ENCODE measurements around the gene TMEM191C.
"Not testable (repeated sequence)": the region's sequence is repeated elsewhere in the genome, so short reads cannot be mapped to it uniquely, and the experiment has no call there.

TMEM191C gene

GRCh38 chr22:21442646-21443045 is 24.5 kb upstream of the TMEM191C start:
- not testable (repeated sequence) for H3K36me3 ChIP-seq (ENCODE audit: insufficient read depth, low read length); H3K9ac ChIP-seq (ENCODE audit: insufficient read length); H3K9me3 ChIP-seq (ENCODE audit: low read depth, low read length); H3K27ac ChIP-seq; DNase-seq (ENCODE audit: low read depth, low spot score); H3K4me3 ChIP-seq

DNA sequence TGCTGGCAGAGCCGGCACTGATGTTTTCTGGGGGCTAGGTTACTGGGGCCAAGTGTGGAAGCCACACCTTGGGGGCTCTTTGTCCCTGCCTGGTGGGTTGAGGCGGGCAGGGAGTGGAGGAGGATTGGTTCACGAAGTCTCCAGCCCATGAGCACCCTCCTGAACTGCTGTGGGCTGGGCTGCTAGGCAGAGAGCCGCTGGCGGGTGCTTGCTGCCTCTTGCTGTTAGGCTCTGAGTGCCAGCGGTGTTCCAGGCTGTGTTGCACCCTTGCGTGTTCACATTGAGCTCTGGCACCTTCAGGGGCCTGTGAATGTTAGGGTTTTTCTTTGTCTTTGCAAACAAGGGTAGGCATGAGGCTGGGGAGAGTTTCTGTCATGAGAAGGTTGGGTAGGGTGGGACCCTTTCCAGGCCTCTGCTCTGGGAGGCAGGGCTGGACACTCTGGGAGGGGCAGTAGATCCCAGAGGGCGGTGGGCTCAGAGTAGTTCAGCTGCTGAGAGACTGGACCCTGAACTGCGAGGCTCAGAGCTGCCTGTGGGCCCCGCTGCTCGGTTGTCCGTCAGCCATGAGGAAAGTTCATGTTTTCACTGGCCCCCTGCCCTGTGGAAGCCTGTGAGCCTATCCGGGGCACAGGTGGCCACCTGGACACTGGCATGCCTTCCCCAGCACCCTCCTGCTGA is 24.0 kb upstream of the TMEM191C start:
- no peaks in the 10 kb centered on the region for H3K9me3 ChIP-seq (ENCODE audit: low read depth, low read length)
- no peak for TF ChIP-seq EZH2 (IDR thresholded peaks at IDR 0.05)
- no peak for TF ChIP-seq POLR2AphosphoS5 (IDR thresholded peaks at IDR 0.05; ENCODE audit: borderline replicate concordance, low read depth, low read length)
- no peak for TF ChIP-seq FOXP2 (optimal IDR thresholded peaks at IDR 0.05; ENCODE audit: control extremely low read depth, extremely low read length, insufficient read depth)
- no peak overlapping the region for H3K27ac ChIP-seq
- no peak for DNase-seq (ENCODE audit: low read depth, low spot score)
- peaks cover 7% of the 10 kb centered on the region; the same call in 1 of the 2 replicates for H3K36me3 ChIP-seq (ENCODE audit: insufficient read depth, low read length)
- no peak overlapping the region for H3K9ac ChIP-seq (ENCODE audit: insufficient read length)
- H3K4me3 ChIP-seq, result no peak overlapping the region

GRCh38 chr22:21443735-21444421 is 23.3 kb upstream of the TMEM191C start:
- TF ChIP-seq POLR2AphosphoS5 (IDR thresholded peaks at IDR 0.05; ENCODE audit: borderline replicate concordance, low read depth, low read length), result no peak
- no peak overlapping the region for H3K27ac ChIP-seq
- H3K4me3 ChIP-seq, result no peak overlapping the region
- H3K9ac ChIP-seq (ENCODE audit: insufficient read length), result no peak overlapping the region
- H3K36me3 ChIP-seq (ENCODE audit: insufficient read depth, low read length), result peaks cover 7% of the 10 kb centered on the region; the same call in 1 of the 2 replicates
- H3K9me3 ChIP-seq (ENCODE audit: low read depth, low read length), result no peaks in the 10 kb centered on the region
- DNase-seq (ENCODE audit: low read depth, low spot score), result no peak

DNA sequence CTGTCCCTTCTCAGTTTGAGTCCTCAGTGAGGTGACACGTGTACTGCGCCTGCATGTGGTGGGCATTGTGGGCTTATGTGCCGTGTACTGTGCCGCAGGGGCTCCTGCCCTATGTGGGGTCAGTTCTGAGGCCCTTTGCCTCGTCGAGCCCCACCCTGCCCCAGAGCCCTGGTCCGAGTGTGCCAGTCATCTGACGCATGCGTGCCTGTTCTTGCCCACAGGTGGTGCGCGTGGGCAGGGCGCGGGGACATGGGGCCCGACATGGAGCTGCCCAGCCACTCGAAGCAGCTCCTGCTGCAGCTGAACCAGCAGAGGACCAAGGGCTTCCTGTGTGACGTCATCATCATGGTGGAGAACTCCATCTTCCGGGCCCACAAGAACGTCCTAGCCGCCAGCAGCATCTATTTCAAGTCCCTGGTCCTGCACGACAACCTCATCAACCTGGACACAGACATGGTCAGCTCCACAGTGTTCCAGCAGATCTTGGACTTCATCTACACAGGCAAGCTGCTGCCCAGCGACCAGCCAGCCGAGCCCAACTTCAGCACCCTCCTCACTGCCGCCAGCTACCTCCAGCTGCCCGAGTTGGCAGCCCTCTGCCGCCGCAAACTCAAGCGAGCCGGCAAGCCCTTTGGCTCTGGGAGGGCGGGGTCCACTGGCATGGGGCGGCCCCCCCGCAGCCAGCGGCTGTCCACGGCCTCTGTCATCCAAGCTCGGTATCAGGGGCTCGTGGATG is 22.3 kb upstream of the TMEM191C start:
- Histone ChIP-seq H3K27ac (no peak overlapping the region), H3K9ac (ENCODE audit: insufficient read length) (no peak overlapping the region), H3K36me3 (ENCODE audit: insufficient read depth, low read length) (peaks cover 7% of the 10 kb centered on the region; the same call in 1 of the 2 replicates), H3K9me3 (ENCODE audit: low read depth, low read length) (no peaks in the 10 kb centered on the region), H3K4me3 (no peak overlapping the region)
- DNase-seq (ENCODE audit: low read depth, low spot score), result no peak
- TF ChIP-seq EZH2 (IDR thresholded peaks at IDR 0.05), result no peak
- TF ChIP-seq POLR2AphosphoS5 (IDR thresholded peaks at IDR 0.05; ENCODE audit: borderline replicate concordance, low read depth, low read length), result no peak
- TF ChIP-seq FOXP2 (optimal IDR thresholded peaks at IDR 0.05; ENCODE audit: control extremely low read depth, extremely low read length, insufficient read depth), result no peak

DNA sequence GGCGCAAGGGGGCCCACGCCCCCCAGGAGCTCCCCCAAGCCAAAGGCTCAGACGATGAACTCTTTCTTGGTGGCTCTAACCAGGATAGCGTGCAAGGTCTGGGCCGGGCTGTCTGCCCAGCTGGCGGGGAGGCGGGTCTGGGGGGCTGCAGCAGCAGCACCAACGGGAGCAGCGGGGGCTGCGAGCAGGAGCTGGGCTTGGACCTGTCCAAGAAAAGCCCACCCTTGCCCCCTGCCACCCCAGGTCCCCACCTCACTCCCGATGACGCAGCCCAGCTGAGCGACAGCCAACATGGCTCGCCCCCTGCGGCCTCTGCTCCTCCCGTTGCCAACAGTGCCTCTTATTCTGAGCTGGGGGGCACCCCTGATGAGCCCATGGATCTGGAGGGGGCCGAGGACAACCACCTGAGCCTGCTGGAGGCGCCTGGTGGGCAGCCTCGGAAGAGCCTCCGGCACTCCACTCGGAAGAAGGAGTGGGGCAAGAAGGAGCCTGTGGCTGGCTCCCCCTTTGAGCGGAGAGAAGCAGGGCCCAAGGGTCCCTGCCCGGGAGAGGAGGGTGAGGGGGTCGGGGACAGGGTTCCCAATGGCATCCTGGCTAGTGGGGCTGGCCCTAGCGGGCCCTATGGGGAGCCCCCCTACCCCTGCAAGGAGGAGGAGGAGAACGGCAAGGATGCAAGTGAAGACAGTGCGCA is 21.6 kb upstream of the TMEM191C start:
- Histone ChIP-seq H3K27ac (no peak overlapping the region), H3K36me3 (ENCODE audit: insufficient read depth, low read length) (peaks cover 7% of the 10 kb centered on the region; the same call in 1 of the 2 replicates)

GRCh38 chr22:21446128-21446826 is 20.9 kb upstream of the TMEM191C start:
- H3K27ac ChIP-seq, result no peak overlapping the region
- DNase-seq (ENCODE audit: low read depth, low spot score), result no peak

More for the DNA sequence above, 21.6 kb upstream of the TMEM191C start:
- no peak for TF ChIP-seq EZH2 (IDR thresholded peaks at IDR 0.05)
- TF ChIP-seq POLR2AphosphoS5 (IDR thresholded peaks at IDR 0.05; ENCODE audit: borderline replicate concordance, low read depth, low read length), result no peak
- no peak for TF ChIP-seq FOXP2 (optimal IDR thresholded peaks at IDR 0.05; ENCODE audit: control extremely low read depth, extremely low read length, insufficient read depth)
- no peak overlapping the region for H3K4me3 ChIP-seq
- no peaks in the 10 kb centered on the region for H3K9me3 ChIP-seq (ENCODE audit: low read depth, low read length)
- no peak overlapping the region for H3K9ac ChIP-seq (ENCODE audit: insufficient read length)
- DNase-seq (ENCODE audit: low read depth, low spot score), result no peak

DNA sequence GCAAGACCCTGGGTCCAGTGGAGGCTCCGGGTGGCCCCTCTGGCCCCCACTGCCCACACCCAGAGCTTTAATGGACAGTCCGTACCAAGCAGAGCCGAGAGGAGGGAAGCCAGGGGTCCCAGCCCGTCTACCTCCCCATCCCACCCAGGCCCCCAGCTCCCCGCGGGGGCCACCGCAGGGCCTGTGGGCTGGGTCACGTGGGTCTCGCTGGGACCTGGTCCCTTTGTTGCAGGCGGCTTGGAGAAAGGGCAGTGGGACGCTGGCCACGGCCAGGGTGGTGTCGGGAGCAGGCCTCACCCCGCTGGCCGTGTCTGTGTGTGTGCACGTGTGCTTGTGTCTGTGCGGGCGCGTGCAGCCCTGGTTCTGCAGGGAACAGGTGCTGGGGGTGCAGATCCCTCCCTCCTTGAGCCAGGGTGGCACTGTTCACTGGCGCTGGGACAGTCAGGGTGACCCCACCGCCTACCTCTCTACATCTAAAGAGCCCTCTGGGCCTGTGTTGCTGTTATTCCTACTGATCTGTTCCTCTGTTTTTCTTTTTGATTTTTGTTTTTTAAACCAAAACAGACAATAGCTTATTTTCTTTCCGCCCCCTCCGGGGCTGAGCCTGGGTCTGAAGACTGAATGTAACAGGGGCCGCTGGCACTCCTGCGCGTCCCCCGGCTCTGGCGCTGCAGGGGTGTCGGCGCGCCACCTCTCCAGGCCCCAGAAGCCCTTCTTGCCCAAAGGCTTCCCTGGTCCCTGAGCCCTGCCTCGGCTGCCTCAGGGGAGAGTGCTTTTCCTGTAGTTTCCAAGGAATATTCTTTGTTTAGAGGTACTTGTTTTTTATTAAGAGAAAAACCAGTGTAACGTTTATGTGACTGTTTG is 20.1 kb upstream of the TMEM191C start:
- H3K27ac ChIP-seq, result no peak overlapping the region
- no peak overlapping the region for H3K9ac ChIP-seq (ENCODE audit: insufficient read length)

More at GRCh38 chr22:21446128-21446826, 20.9 kb upstream of the TMEM191C start:
- TF ChIP-seq FOXP2 (optimal IDR thresholded peaks at IDR 0.05; ENCODE audit: control extremely low read depth, extremely low read length, insufficient read depth), result no peak
- TF ChIP-seq EZH2 (IDR thresholded peaks at IDR 0.05), result no peak
- TF ChIP-seq POLR2AphosphoS5 (IDR thresholded peaks at IDR 0.05; ENCODE audit: borderline replicate concordance, low read depth, low read length), result no peak
- peaks cover 7% of the 10 kb centered on the region; the same call in 1 of the 2 replicates for H3K36me3 ChIP-seq (ENCODE audit: insufficient read depth, low read length)
- no peak overlapping the region for H3K9ac ChIP-seq (ENCODE audit: insufficient read length)
- no peak overlapping the region for H3K4me3 ChIP-seq
- H3K9me3 ChIP-seq (ENCODE audit: low read depth, low read length), result no peaks in the 10 kb centered on the region

More for the DNA sequence above, 20.1 kb upstream of the TMEM191C start:
- peaks cover 7% of the 10 kb centered on the region; the same call in 1 of the 2 replicates for H3K36me3 ChIP-seq (ENCODE audit: insufficient read depth, low read length)
- H3K9me3 ChIP-seq (ENCODE audit: low read depth, low read length), result no peaks in the 10 kb centered on the region
- DNase-seq (ENCODE audit: low read depth, low spot score), result no peak
- H3K4me3 ChIP-seq, result no peak overlapping the region
- TF ChIP-seq EZH2 (IDR thresholded peaks at IDR 0.05) (no peak), POLR2AphosphoS5 (IDR thresholded peaks at IDR 0.05; ENCODE audit: borderline replicate concordance, low read depth, low read length) (no peak), FOXP2 (optimal IDR thresholded peaks at IDR 0.05; ENCODE audit: control extremely low read depth, extremely low read length, insufficient read depth) (no peak)
